ENCODE data around the gene EXOC4. TPM values are rescaled to one million over a fixed set of nuclear protein-coding genes. Genes with fewer than 3 reads are reported as not detected.

The EXOC4 gene
- total RNA-seq, 1 experiment from 2014 or later: 62.4 TPM

GRCh38 chr7:133545618-133546017 lies 292.7 kb downstream of the EXOC4 start:
- in situ Hi-C loops (cut with HindIII; ENCODE audit: low sequenced_read_pairs): no loop called here
- DNase-seq (ENCODE audit: low spot score): no peak

GRCh38 chr7:133547981-133548380 lies 295.1 kb downstream of the EXOC4 start:
- in situ Hi-C loops (cut with HindIII; ENCODE audit: low sequenced_read_pairs): no loop called here
- DNase-seq (ENCODE audit: low spot score): no peak

GRCh38 chr7:133549633-133550032 lies 296.8 kb downstream of the EXOC4 start:
- in situ Hi-C loops (cut with HindIII; ENCODE audit: low sequenced_read_pairs): no loop called here
- DNase-seq (ENCODE audit: low spot score): no peak

- DNase-seq (ENCODE audit: low spot score): peak; percentile 43
- in situ Hi-C loops (cut with HindIII; ENCODE audit: low sequenced_read_pairs): no loop called here
Measured at GRCh38 chr7:133550145-133550544, 297.3 kb downstream of the EXOC4 start.

GRCh38 chr7:133550811-133551210 lies 297.9 kb downstream of the EXOC4 start:
- peak; percentile 63 for DNase-seq (ENCODE audit: low spot score)
- in situ Hi-C loops (cut with HindIII; ENCODE audit: low sequenced_read_pairs): no loop called here

GRCh38 chr7:133551466-133551865 lies 298.6 kb downstream of the EXOC4 start:
- in situ Hi-C loops (cut with HindIII; ENCODE audit: low sequenced_read_pairs): no loop called here

GRCh38 chr7:133552079-133552478 lies 299.2 kb downstream of the EXOC4 start:
- in situ Hi-C loops (cut with HindIII; ENCODE audit: low sequenced_read_pairs): no loop called here
- DNase-seq (ENCODE audit: low spot score): no peak

More at GRCh38 chr7:133551466-133551865, 298.6 kb downstream of the EXOC4 start:
- DNase-seq (ENCODE audit: low spot score): peak; percentile 71

GRCh38 chr7:133554330-133554729 lies 301.5 kb downstream of the EXOC4 start:
- no peak for DNase-seq (ENCODE audit: low spot score)
- in situ Hi-C loops (cut with HindIII; ENCODE audit: low sequenced_read_pairs): no loop called here

- no peak for DNase-seq (ENCODE audit: low spot score)
- in situ Hi-C loops (cut with HindIII; ENCODE audit: low sequenced_read_pairs): no loop called here
Measured at GRCh38 chr7:133556048-133556447, 303.2 kb downstream of the EXOC4 start.

GRCh38 chr7:133556553-133556952 lies 303.7 kb downstream of the EXOC4 start:
- in situ Hi-C loops (cut with HindIII; ENCODE audit: low sequenced_read_pairs): no loop called here
- DNase-seq (ENCODE audit: low spot score): no peak

- in situ Hi-C loops (cut with HindIII; ENCODE audit: low sequenced_read_pairs): no loop called here
- DNase-seq (ENCODE audit: low spot score): no peak
Measured at GRCh38 chr7:133560900-133561299, 308.0 kb downstream of the EXOC4 start.

- DNase-seq (ENCODE audit: low spot score): no peak
- in situ Hi-C loops (cut with HindIII; ENCODE audit: low sequenced_read_pairs): no loop called here
Measured at GRCh38 chr7:133561396-133561795, 308.5 kb downstream of the EXOC4 start.

GRCh38 chr7:133562621-133563020 lies 309.7 kb downstream of the EXOC4 start:
- no peak for DNase-seq (ENCODE audit: low spot score)
- in situ Hi-C loops (cut with HindIII; ENCODE audit: low sequenced_read_pairs): no loop called here

GRCh38 chr7:133563251-133563650 lies 310.4 kb downstream of the EXOC4 start:
- no peak for DNase-seq (ENCODE audit: low spot score)
- in situ Hi-C loops (cut with HindIII; ENCODE audit: low sequenced_read_pairs): no loop called here

- in situ Hi-C loops (cut with HindIII; ENCODE audit: low sequenced_read_pairs): no loop called here
- DNase-seq (ENCODE audit: low spot score): no peak
Measured at GRCh38 chr7:133564484-133564883, 311.6 kb downstream of the EXOC4 start.

- in situ Hi-C loops (cut with HindIII; ENCODE audit: low sequenced_read_pairs): no loop called here
Measured at GRCh38 chr7:133568544-133568943, 315.7 kb downstream of the EXOC4 start.

GRCh38 chr7:133570321-133570720 lies 317.4 kb downstream of the EXOC4 start:
- in situ Hi-C loops (cut with HindIII; ENCODE audit: low sequenced_read_pairs): no loop called here
- DNase-seq (ENCODE audit: low spot score): peak; percentile 84

More at GRCh38 chr7:133568544-133568943, 315.7 kb downstream of the EXOC4 start:
- DNase-seq (ENCODE audit: low spot score): no peak

- in situ Hi-C loops (cut with HindIII; ENCODE audit: low sequenced_read_pairs): no loop called here
- no peak for DNase-seq (ENCODE audit: low spot score)
Measured at GRCh38 chr7:133571076-133571475, 318.2 kb downstream of the EXOC4 start.

- in situ Hi-C loops (cut with HindIII; ENCODE audit: low sequenced_read_pairs): no loop called here
Measured at GRCh38 chr7:133572087-133572486, 319.2 kb downstream of the EXOC4 start.

GRCh38 chr7:133572843-133573242 lies 320.0 kb downstream of the EXOC4 start:
- DNase-seq (ENCODE audit: low spot score): no peak
- in situ Hi-C loops (cut with HindIII; ENCODE audit: low sequenced_read_pairs): no loop called here

More at GRCh38 chr7:133572087-133572486, 319.2 kb downstream of the EXOC4 start:
- DNase-seq (ENCODE audit: low spot score): no peak

GRCh38 chr7:133573554-133574265 lies 320.8 kb downstream of the EXOC4 start:
- in situ Hi-C loops (cut with HindIII; ENCODE audit: low sequenced_read_pairs): no loop called here
- no peak for DNase-seq (ENCODE audit: low spot score)

Measured in G401 (cell line).